SK-N-MC (cell line): ENCODE measurements around the gene RTP3.

Source experiments
- DNase-seq: peaks from one replicate; pipeline ENCODE4 v3.0.0-alpha.2; 2011; ENCODE audit warnings: low read depth, low spot score
- H3K27ac ChIP-seq: fragments of 200-600 bp; sonication (generic); 2 replicates; pipeline ENCODE4 v1.5.1; 2016; ENCODE audit warnings: mixed run types
- H3K36me3 ChIP-seq: fragments of 200-600 bp; sonication (generic); 2 replicates; pipeline ENCODE4 v1.6.1; 2017; ENCODE audit warnings: antibody characterized with exemption, low read length, mixed read lengths; ENCODE audit not compliant: insufficient read depth
- H3K4me3 ChIP-seq: fragments of 200-600 bp; sonication (generic); 2 replicates; pipeline ENCODE4 v1.5.1; 2016
- H3K9ac ChIP-seq: fragments of 200-600 bp; sonication (generic); 2 replicates; pipeline ENCODE4 v1.8.0; 2017; ENCODE audit warnings: mixed run types, mixed read lengths; ENCODE audit not compliant: insufficient read length
- H3K9me3 ChIP-seq: fragments of 200-600 bp; sonication (generic); 2 replicates; pipeline ENCODE4 v1.6.1; 2017; ENCODE audit warnings: low read depth, mild to moderate bottlenecking, antibody characterized with exemption, low read length, moderate library complexity, mixed read lengths
- EZH2 ChIP-seq: fragments of 200-600 bp; sonication (generic); IDR thresholded peaks from one replicate; pipeline ENCODE4 v1.6.1; 2017; ENCODE audit warnings: antibody characterized with exemption
- FOXP2 ChIP-seq: optimal IDR thresholded peaks from 2 replicates; pipeline ENCODE3; 2011; ENCODE audit warnings: mild to moderate bottlenecking, moderate library complexity; ENCODE audit not compliant: insufficient read depth; ENCODE audit errors: extremely low read length, control extremely low read depth
- POLR2AphosphoS5 ChIP-seq: IDR thresholded peaks from 2 replicates; pipeline ENCODE4 v1.6.1; 2012; ENCODE audit warnings: mild to moderate bottlenecking, low read depth, low read length, borderline replicate concordance

The RTP3 gene

GRCh38 chr3:46467562-46467961 lies 30.2 kb upstream of the RTP3 start:
- H3K9ac ChIP-seq: no peak overlapping the region
- no peak overlapping the region for H3K27ac ChIP-seq
- no peak for TF ChIP-seq POLR2AphosphoS5
- no peak for TF ChIP-seq FOXP2
- TF ChIP-seq EZH2: no peak
- H3K4me3 ChIP-seq: no peak overlapping the region
- H3K9me3 ChIP-seq: no peaks in the 10 kb centered on the region
- DNase-seq: no peak
- no peaks in the 10 kb centered on the region for H3K36me3 ChIP-seq

- no peak for TF ChIP-seq FOXP2
- no peak for TF ChIP-seq EZH2
- TF ChIP-seq POLR2AphosphoS5: no peak
- Histone ChIP-seq H3K9ac (no peak overlapping the region), H3K27ac (no peak overlapping the region), H3K4me3 (no peak overlapping the region), H3K9me3 (no peaks in the 10 kb centered on the region), H3K36me3 (no peaks in the 10 kb centered on the region)
- DNase-seq: no peak
Measured at GRCh38 chr3:46468753-46469600, 28.8 kb upstream of the RTP3 start.

- Histone ChIP-seq H3K4me3 (no peak overlapping the region), H3K9me3 (no peaks in the 10 kb centered on the region), H3K9ac (no peak overlapping the region), H3K36me3 (no peaks in the 10 kb centered on the region), H3K27ac (no peak overlapping the region)
- DNase-seq: no peak
- no peak for TF ChIP-seq POLR2AphosphoS5
- TF ChIP-seq EZH2: no peak
- no peak for TF ChIP-seq FOXP2
Measured at GRCh38 chr3:46469680-46470357, 28.0 kb upstream of the RTP3 start.

- no peak overlapping the region for H3K27ac ChIP-seq
- H3K36me3 ChIP-seq: no peaks in the 10 kb centered on the region
- H3K9me3 ChIP-seq: no peaks in the 10 kb centered on the region
- no peak for TF ChIP-seq FOXP2
- TF ChIP-seq EZH2: no peak
- no peak for TF ChIP-seq POLR2AphosphoS5
- H3K4me3 ChIP-seq: no peak overlapping the region
- no peak for DNase-seq
- H3K9ac ChIP-seq: no peak overlapping the region
Measured at GRCh38 chr3:46470831-46471230, 26.9 kb upstream of the RTP3 start.

- Histone ChIP-seq H3K9ac (no peak overlapping the region), H3K4me3 (no peak overlapping the region), H3K9me3 (no peaks in the 10 kb centered on the region), H3K36me3 (no peaks in the 10 kb centered on the region), H3K27ac (no peak overlapping the region)
- TF ChIP-seq FOXP2 (no peak), POLR2AphosphoS5 (no peak), EZH2 (no peak)
- DNase-seq: no peak
Measured at GRCh38 chr3:46471371-46471914, 26.3 kb upstream of the RTP3 start.

- DNase-seq: no peak
- Histone ChIP-seq H3K9ac (no peak overlapping the region), H3K4me3 (no peak overlapping the region), H3K9me3 (no peaks in the 10 kb centered on the region), H3K27ac (no peak overlapping the region), H3K36me3 (no peaks in the 10 kb centered on the region)
- no peak for TF ChIP-seq FOXP2
- TF ChIP-seq POLR2AphosphoS5: no peak
- TF ChIP-seq EZH2: no peak
Measured at GRCh38 chr3:46472736-46473135, 25.0 kb upstream of the RTP3 start.

GRCh38 chr3:46477145-46477544 lies 20.6 kb upstream of the RTP3 start:
- DNase-seq: no peak
- Histone ChIP-seq H3K4me3 (no peak overlapping the region), H3K27ac (no peak overlapping the region), H3K9me3 (no peaks in the 10 kb centered on the region), H3K9ac (no peak overlapping the region), H3K36me3 (no peaks in the 10 kb centered on the region)
- TF ChIP-seq POLR2AphosphoS5 (no peak), FOXP2 (no peak)

GRCh38 chr3:46477756-46478155 lies 20.0 kb upstream of the RTP3 start:
- no peak overlapping the region for H3K4me3 ChIP-seq
- no peak for TF ChIP-seq FOXP2
- H3K27ac ChIP-seq: no peak overlapping the region
- H3K9me3 ChIP-seq: no peaks in the 10 kb centered on the region
- no peak overlapping the region for H3K9ac ChIP-seq
- H3K36me3 ChIP-seq: no peaks in the 10 kb centered on the region
- DNase-seq: no peak
